Ovary (tissue), 3 donors: ENCODE measurements around the gene PDZD4.

Experiments
- POLR2A ChIP-seq: fragments of 450-650 bp; IDR thresholded peaks from one replicate; pipeline ENCODE4 v1.6.1; 2017; ENCODE audit warnings: antibody characterized with exemption, mild to moderate bottlenecking, moderate library complexity
- TF ChIP-seq, protein P1 (sequence below), 3 donors: fragments of 450-650 bp in 2 of 3; fragments of 200-600 bp in 1 of 3; IDR thresholded peaks; one replicate each; pipeline versions ENCODE4 v1.5.1 to v1.8.0; 2016 to 2022; ENCODE audit warnings: antibody characterized with exemption in 3 of 3, mild to moderate bottlenecking in 1 of 3
- donor health status: DM: no; HTN: no; CAD: no.

DNA sequence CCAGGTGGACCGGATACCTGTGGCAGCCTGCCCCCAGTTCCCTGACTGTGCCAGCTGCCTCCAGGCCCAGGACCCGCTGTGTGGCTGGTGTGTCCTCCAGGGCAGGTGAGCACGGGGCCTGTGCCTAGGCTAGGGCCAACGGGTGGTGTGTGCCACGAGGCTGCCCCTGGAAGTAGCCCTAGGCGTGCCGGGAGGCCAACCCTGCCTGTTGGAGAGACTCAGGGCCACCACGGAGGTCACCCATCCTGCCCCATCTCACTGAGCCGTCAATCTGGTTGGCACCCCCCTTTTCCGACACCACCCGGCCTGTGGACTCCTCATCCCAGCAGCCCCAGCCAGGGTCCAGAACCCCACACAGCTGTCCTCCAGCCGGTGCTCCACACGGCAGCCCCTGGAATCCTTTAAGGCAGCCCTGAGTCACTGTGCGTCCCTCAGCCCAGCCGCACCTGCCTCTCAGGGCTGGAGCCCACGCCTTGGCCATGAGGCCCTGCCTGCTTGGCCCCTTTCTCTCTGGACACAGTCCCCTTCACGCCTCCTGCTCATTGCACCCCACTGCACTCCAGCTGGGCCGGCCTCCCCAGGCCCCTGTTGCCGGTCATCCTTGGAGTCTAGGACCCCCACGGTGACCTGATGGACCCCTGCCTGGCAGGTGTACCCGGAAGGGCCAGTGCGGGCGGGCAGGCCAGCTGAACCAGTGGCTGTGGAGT, 61.0 kb downstream of the PDZD4 start:
- no peak for TF ChIP-seq POLR2A
- TF ChIP-seq, protein P1, sequence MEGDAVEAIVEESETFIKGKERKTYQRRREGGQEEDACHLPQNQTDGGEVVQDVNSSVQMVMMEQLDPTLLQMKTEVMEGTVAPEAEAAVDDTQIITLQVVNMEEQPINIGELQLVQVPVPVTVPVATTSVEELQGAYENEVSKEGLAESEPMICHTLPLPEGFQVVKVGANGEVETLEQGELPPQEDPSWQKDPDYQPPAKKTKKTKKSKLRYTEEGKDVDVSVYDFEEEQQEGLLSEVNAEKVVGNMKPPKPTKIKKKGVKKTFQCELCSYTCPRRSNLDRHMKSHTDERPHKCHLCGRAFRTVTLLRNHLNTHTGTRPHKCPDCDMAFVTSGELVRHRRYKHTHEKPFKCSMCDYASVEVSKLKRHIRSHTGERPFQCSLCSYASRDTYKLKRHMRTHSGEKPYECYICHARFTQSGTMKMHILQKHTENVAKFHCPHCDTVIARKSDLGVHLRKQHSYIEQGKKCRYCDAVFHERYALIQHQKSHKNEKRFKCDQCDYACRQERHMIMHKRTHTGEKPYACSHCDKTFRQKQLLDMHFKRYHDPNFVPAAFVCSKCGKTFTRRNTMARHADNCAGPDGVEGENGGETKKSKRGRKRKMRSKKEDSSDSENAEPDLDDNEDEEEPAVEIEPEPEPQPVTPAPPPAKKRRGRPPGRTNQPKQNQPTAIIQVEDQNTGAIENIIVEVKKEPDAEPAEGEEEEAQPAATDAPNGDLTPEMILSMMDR (IDR thresholded peaks at IDR 0.05): no peak
